ENCODE data around the gene OR51A7.
"Not testable (repeated sequence)": the region's sequence is repeated elsewhere in the genome, so short reads cannot be mapped to it uniquely, and the experiment has no call there.

The OR51A7 gene, protein sequence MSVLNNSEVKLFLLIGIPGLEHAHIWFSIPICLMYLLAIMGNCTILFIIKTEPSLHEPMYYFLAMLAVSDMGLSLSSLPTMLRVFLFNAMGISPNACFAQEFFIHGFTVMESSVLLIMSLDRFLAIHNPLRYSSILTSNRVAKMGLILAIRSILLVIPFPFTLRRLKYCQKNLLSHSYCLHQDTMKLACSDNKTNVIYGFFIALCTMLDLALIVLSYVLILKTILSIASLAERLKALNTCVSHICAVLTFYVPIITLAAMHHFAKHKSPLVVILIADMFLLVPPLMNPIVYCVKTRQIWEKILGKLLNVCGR

DNA sequence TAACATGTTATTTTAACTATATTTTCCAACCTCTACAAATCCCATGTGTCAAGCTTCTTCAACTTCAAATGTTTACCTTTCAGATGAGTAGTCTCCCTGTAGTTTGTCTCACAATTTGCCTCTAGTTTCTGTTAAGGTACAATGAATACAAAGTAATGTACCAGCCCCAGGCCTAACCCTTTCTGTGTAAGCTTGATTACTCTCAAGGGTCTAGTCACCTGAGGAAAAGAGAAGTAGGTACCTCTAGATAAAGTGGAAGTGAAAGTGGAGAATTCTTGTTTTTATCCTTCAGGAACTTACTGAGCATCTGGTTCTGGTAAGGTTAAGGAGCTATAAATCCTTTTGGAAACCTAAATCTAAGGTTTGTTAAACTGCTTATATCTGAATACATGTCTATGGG is at the start of gene OR51A7:
Gene OR51A7 (plus strand): TSS at position 300 of the 400 bp plus-strand sequence. CDS start 3,587 bp downstream, outside the sequence.
- no peak for DNase-seq

- DNase-seq, result not testable (repeated sequence)
Observed at GRCh38 chr11:4854286-4854685, 49.3 kb upstream of the OR51A7 start.

- DNase-seq, result no peak
Observed at GRCh38 chr11:4862447-4863236, 40.9 kb upstream of the OR51A7 start.

- no peak for DNase-seq
Observed at GRCh38 chr11:4863876-4864275, 39.7 kb upstream of the OR51A7 start.

DNA sequence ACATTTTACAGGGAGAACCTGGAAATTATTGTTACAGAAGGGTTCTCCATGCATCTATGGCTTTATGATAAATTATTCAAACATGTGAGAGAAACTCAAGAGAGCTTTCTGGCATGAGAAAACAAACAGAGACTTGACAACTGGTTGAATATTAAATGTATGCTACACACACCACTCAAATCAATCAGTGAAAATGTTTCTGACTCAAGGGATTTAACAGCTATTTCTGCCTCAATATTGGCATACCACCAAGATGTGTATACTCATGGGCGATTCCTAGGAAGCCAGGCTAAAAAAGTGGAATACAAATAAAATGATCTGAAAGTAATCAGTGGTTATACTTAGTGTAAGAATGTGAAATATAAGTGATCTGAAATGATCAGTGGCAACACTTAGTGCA is 37.7 kb upstream of the OR51A7 start:
- no peak for DNase-seq

DNA sequence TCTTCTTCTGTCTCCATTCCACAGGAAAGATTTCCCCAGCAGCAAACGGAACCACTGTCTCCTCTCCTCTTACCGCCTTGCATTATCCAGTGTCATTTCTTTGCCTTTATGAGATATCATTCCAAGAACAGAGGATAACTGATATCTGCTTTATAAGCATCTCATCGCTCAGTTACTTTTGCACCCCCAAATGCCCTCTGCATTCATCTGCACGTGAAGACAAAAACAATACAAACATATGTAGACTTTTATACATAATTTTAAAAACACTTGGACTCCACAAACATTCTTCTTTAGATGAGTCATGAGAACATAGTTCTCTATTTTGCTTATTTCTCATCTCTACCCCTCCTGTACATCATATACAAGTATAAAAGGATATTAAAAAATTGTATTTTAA is 22.4 kb upstream of the OR51A7 start:
- DNase-seq, result no peak

DNA sequence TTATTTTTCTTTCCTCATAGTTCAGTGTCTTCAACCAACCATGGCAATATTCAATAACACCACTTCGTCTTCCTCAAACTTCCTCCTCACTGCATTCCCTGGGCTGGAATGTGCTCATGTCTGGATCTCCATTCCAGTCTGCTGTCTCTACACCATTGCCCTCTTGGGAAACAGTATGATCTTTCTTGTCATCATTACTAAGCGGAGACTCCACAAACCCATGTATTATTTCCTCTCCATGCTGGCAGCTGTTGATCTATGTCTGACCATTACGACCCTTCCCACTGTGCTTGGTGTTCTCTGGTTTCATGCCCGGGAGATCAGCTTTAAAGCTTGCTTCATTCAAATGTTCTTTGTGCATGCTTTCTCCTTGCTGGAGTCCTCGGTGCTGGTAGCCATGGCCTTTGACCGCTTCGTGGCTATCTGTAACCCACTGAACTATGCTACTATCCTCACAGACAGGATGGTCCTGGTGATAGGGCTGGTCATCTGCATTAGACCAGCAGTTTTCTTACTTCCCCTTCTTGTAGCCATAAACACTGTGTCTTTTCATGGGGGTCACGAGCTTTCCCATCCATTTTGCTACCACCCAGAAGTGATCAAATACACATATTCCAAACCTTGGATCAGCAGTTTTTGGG is 21.6 kb upstream of the OR51A7 start, which contains the start of gene OR51T1:
Gene OR51T1 (plus strand): TSS at position 41 of the 641 bp plus-strand sequence. CDS start 0 bp downstream, at position 41.
- no peak for DNase-seq

DNA sequence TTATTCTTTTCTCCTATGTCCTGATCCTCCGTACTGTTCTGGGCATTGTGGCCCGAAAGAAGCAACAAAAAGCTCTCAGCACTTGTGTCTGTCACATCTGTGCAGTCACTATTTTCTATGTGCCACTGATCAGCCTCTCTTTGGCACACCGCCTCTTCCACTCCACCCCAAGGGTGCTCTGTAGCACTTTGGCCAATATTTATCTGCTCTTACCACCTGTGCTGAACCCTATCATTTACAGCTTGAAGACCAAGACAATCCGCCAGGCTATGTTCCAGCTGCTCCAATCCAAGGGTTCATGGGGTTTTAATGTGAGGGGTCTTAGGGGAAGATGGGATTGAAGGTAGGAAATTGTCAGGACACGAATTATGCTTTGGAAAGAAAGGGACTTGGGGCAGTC is 21.0 kb upstream of the OR51A7 start:
- DNase-seq, result no peak

GRCh38 chr11:4884361-4884760 is 19.2 kb upstream of the OR51A7 start:
- DNase-seq, result no peak

DNA sequence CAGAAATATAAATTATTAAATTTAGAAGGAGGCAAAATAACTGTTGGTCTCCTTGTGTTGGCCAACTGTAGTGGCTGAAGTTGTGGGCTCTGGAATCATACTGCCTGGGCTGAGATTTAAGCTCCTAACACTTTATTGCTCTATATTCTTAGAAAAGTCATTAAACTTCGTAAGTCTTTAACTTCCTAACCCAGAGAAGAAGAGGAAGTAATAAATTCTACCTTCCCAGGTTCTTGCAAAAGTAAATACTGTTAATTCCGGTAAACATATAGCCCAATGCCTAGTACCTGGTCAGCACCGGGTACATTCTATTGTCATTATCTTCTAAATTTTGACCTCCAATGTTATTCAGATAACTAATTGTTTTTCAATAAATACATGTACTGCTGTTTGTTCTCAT is 17.4 kb upstream of the OR51A7 start:
- no peak for DNase-seq

GRCh38 chr11:4887591-4887990 is 16.0 kb upstream of the OR51A7 start:
- DNase-seq, result no peak

DNA sequence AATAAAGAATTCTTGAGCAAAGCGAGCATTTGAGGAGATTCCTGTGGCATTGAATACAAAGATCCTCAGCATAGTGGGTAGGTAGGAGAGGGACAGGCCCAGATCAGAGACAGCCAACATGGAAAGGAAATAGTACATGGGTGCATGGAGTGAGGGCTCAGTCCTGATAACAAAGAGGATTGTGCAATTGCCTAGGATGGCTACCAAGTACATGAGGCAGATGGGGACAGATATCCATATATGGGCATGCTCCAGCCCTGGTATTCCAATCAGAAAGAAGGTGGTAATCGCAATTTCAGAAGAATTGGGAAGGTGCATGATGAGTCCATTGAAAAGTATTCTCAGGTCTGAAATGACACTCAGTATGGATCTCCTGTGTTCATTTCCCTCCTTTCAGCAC is 13.3 kb upstream of the OR51A7 start:
- DNase-seq, result no peak

DNA sequence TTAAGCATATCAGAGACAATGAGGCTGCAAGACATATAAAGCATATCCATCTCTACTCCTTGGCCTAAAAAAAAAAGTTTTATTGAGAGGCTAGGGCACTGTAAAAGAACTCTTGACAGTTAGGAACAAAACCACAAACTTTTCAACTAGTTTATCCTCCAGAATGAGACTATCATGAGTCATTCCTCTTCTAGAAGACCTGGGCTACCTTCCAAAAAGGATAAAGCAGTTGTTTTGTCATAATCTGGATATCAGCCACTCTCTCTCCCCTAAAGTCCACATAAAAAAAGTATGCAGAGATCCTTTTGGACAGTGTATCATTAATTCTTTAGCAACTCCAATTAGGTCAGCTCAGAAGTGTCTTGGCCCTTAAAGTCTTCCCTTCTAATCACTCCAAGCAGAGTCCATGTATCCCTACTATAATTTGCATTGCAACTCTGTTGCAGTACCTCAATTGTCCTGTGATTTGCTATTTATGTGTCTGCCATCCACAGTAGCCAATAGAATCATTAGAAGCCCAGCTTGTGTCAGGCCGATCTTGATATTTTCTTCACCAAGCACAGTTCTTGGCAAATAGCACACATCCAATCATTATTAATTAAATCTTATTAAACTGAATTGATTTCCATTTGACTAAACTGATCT is 11.5 kb upstream of the OR51A7 start:
- DNase-seq, result no peak

GRCh38 chr11:4916581-4916980 is 13.0 kb downstream of the OR51A7 start:
- no peak for DNase-seq

- no peak for DNase-seq
Observed at GRCh38 chr11:4919250-4919649, 15.7 kb downstream of the OR51A7 start, which contains the start of gene OR51G2. TSS of gene OR51G2 (minus strand) at chr11:4919350. CDS start at chr11:4915663, 3,687 bp downstream.

DNA sequence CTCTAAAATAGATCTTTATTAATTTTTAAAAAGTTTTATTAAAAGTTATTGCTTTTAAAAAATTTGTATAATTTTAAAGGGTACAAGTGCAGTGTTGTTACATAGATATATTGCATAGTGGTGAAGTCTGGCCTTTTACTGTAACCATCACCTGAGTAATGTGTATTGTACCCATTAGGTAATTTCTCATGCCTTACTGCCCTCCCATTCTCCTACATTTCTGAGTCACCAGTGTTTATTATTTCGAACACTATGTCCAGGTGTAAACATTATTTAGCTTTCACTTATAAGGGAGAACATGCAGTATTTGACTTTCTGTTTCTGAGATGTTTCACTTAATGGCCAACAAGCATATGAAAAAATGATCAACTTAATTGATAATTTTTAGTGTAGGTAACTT is 18.2 kb downstream of the OR51A7 start:
- no peak for DNase-seq

GRCh38 chr11:4922304-4922703 is 18.7 kb downstream of the OR51A7 start:
- DNase-seq, result no peak

DNA sequence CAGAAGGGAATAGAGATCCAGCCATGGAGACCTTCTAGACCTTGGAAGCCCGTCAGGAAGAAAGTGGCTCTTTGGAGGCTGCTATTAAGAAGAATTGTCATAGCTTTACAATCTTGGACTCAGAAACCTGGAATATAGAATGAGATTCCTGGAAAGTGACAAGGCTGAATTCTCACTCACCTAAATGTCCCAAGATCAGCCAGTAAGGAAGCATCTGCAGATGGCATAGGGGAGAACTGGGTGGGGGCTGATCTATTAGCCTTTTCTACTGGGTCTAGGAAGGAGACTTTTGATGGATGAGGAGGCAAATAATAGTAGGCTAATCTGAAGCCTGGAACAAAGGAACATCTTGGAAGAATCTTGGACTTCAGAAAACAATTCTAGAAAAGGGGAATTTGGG is 20.7 kb downstream of the OR51A7 start, which contains the start of gene OR51G1:
Gene OR51G1 (minus strand): TSS at position 101 of the 400 bp plus-strand sequence. CDS start 0 bp downstream, at position 101.
- no peak for DNase-seq

- DNase-seq, result no peak
Observed at GRCh38 chr11:4926608-4927007, 23.0 kb downstream of the OR51A7 start.

- DNase-seq, result no peak
Observed at GRCh38 chr11:4932751-4933150, 29.2 kb downstream of the OR51A7 start.

DNA sequence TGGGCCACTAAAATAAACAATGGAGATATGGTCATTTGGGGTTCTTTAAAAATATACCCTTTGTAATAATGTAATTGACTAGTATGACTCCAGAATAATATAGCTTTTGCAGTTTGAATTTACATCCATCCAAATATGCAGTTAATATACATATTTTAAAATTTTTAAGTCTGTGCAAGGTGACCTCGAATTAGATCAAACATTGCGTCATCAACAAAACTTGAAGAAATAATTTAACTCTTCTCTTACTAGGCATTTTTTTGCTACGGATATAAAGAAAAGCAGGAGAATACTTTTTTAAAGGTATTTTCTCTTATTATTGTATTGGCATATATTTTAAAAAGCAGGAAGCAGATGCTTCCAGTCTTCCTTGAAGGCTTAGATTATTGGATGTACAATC is 33.2 kb downstream of the OR51A7 start:
- DNase-seq, result no peak

DNA sequence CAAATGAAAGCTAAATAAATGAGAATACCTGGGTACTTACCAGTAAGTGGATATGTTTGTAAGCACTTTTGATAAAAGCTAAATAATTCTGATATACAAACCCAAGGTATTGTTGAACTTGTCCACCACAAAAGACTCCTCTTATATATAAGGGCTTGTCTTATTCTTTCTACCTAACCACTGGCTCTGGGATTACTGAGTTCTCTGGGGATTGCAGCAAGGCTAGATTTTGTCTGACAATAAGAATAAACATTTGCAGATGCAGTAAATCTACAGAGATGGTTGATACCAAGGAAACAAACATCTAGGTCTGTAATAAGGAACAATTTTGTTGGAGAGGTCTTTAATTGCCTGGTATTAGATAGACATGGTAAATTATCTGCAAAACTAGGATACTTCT is 43.9 kb downstream of the OR51A7 start, which contains the start of gene OR51A4:
Gene OR51A4 (minus strand): TSS at position 101 of the 400 bp plus-strand sequence. CDS start 505 bp downstream, outside the sequence.
- no peak for DNase-seq

DNA sequence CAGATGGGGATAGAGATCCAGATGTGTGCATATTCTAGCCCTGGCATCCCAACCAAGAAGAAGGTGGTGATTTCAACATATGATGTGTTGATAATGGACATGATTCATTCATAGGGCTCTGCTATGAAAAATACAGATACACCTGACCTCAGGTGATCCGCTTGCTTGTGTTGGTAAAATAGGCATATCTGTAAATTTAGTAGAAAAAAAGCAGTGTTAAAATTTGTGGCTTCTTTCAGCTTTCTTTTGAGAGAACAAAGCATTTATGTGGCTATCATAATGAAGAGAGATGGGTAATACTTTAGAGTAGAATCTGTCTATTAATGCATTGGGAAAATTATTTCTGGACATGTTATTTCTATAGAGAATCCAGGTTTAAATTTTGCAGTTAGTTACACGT is 52.0 kb downstream of the OR51A7 start, which contains the start of gene OR51A2:
Gene OR51A2 (minus strand): TSS at position 101 of the 400 bp plus-strand sequence. CDS start 0 bp downstream, at position 101.
- DNase-seq, result not testable (repeated sequence)
